ENCODE measurements around the gene MRPL55.

DNA sequence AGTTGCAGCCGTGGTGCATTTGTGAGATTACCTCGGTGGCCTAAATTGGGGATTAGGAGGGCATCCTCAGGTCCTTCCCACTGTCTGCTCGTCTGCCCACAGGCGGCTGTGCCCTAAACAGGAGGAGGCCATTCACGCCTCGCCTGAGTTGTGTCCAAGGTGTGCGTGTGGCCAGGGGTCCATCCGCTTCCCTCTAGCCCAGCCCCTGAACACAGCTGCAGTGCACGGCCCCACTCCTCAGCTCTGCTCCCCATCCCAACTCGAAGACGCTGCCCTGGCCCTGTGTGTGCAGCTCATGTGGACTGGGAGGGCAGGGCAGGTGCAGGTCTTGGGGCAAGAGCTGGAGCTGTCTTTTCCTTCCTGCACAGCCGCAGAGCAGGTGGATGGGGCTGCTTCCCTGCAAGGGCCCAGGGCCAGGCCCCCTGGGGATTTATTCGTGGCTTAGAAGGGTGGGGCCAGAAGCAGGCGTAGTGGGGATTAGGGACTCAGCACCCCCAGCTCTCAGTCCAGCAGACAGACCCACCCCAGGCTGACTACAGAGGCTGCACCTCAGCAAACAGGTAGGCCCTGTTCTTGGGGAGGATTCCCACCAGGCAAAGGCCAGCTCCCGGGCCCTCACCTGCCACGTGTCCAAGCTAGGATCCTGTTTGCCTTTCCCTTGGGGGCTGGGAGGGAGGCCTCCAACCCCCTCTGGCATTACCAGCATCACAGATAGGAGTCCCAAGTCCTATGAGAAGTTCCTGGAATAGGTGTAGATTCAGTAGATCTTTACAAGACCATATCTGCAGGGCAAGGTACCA lies 35.3 kb upstream of the MRPL55 start:
- TF ChIP-seq, protein P1, sequence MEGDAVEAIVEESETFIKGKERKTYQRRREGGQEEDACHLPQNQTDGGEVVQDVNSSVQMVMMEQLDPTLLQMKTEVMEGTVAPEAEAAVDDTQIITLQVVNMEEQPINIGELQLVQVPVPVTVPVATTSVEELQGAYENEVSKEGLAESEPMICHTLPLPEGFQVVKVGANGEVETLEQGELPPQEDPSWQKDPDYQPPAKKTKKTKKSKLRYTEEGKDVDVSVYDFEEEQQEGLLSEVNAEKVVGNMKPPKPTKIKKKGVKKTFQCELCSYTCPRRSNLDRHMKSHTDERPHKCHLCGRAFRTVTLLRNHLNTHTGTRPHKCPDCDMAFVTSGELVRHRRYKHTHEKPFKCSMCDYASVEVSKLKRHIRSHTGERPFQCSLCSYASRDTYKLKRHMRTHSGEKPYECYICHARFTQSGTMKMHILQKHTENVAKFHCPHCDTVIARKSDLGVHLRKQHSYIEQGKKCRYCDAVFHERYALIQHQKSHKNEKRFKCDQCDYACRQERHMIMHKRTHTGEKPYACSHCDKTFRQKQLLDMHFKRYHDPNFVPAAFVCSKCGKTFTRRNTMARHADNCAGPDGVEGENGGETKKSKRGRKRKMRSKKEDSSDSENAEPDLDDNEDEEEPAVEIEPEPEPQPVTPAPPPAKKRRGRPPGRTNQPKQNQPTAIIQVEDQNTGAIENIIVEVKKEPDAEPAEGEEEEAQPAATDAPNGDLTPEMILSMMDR (IDR thresholded peaks at IDR 0.05), result no peak
- TF ChIP-seq POLR2A (IDR thresholded peaks at IDR 0.05), result no peak

Data from thyroid gland (tissue), 4 donors.